GM12878 (cell line): ENCODE data around the gene SET. TPM values are rescaled to one million over a fixed set of nuclear protein-coding genes. Genes with fewer than 3 reads are reported as not detected.

Experiments
- ATF3 ChIP-seq: IDR thresholded peaks from 2 replicates; pipeline ENCODE4 v1.6.1; 2011; ENCODE audit warnings: low read depth, mild to moderate bottlenecking, low read length, moderate library complexity, borderline replicate concordance; ENCODE audit errors: extremely low read depth
- BCLAF1 ChIP-seq: fragments of 450-650 bp; IDR thresholded peaks from 2 replicates; pipeline ENCODE4 v1.6.1; 2017; ENCODE audit warnings: antibody characterized with exemption, mild to moderate bottlenecking, moderate library complexity
- CEBPZ ChIP-seq: fragments of 150-350 bp; IDR thresholded peaks from 2 replicates; pipeline ENCODE4 v1.6.1; 2016; ENCODE audit warnings: low read depth, low read length
- CHD1 ChIP-seq: IDR thresholded peaks from 2 replicates; pipeline ENCODE4 v1.6.1; 2012; ENCODE audit warnings: low read depth, low read length, improper control_type of control experiment
- CHD2 ChIP-seq: IDR thresholded peaks from 2 replicates; pipeline ENCODE4 v1.6.1; 2011; ENCODE audit warnings: low read depth, low read length, improper control_type of control experiment, borderline replicate concordance
- IRF3 ChIP-seq: fragments of 450-650 bp; IDR thresholded peaks from 2 replicates; pipeline ENCODE4 v1.6.1; 2014; ENCODE audit warnings: mild to moderate bottlenecking
- MEF2A ChIP-seq: IDR thresholded peaks from 2 replicates; pipeline ENCODE4 v1.6.1; 2011; ENCODE audit warnings: low read depth, mild to moderate bottlenecking, low read length, moderate library complexity; ENCODE audit not compliant: insufficient read depth
- MYB ChIP-seq: fragments of 150-350 bp; IDR thresholded peaks from 2 replicates; pipeline ENCODE4 v1.6.1; 2014; ENCODE audit warnings: mild to moderate bottlenecking, low read depth, low read length, borderline replicate concordance
- PRDM15 ChIP-seq: fragments of 450-650 bp; formaldehyde crosslinking; IDR thresholded peaks from 2 replicates; pipeline ENCODE4 v1.4.0; 2020; ENCODE audit warnings: mild to moderate bottlenecking, moderate library complexity
- RELA ChIP-seq: fragments of 450-650 bp; IDR thresholded peaks from 2 replicates; pipeline ENCODE4 v1.8.0; 2014; ENCODE audit warnings: borderline replicate concordance; ENCODE audit not compliant: partially characterized antibody
- SIN3A ChIP-seq: IDR thresholded peaks from 2 replicates; pipeline ENCODE4 v1.6.1; 2012; ENCODE audit warnings: low read depth, low read length, improper control_type of control experiment
- STAT3 ChIP-seq: IDR thresholded peaks from 2 replicates; pipeline ENCODE4 v1.6.1; 2011; ENCODE audit warnings: low read depth, low read length, improper control_type of control experiment
- TARDBP ChIP-seq: IDR thresholded peaks from 2 replicates; pipeline ENCODE4 v1.6.1; 2016; ENCODE audit warnings: borderline replicate concordance
- TCF12 ChIP-seq: IDR thresholded peaks from 2 replicates; pipeline ENCODE4 v1.6.1; 2011; ENCODE audit warnings: low read depth, mild to moderate bottlenecking, low read length
- USF1 ChIP-seq: IDR thresholded peaks from 2 replicates; pipeline ENCODE4 v1.6.1; 2011; ENCODE audit warnings: borderline replicate concordance, low read depth, mild to moderate bottlenecking, moderate library complexity, mixed read lengths, low read length; ENCODE audit not compliant: insufficient read depth; ENCODE audit errors: extremely low read length
- polyA plus RNA-seq, 11 experiments: library from polyadenylated mRNA; depleted of rRNA in 4 of 11; unstranded in 6 of 11; stranded (reverse) in 5 of 11; fragments of >200 nt; fragmentation: Nextera tagmentation in 4 of 11; fragmentation: Illumina TruSeq in 1 of 11; extraction: Ambion mirVana in 4 of 11; extraction: Trizol in 1 of 11; gene quantifications; 1 replicate in 1 of 11; 2 replicates in 10 of 11; pipeline versions ENCODE4 v1.2.1 to v1.2.3, GENCODE V29; 2011 to 2016; ENCODE audit warnings: inconsistent platforms in 2 of 11, missing spikeins in 2 of 11, low read depth in 1 of 11
- total RNA-seq, 4 experiments: library from RNA; depleted of rRNA in 3 of 4; stranded (reverse); fragments of >200 nt in 3 of 4; fragmentation: Illumina TruSeq in 1 of 4; extraction: Trizol in 1 of 4; gene quantifications; 2 replicates each; pipeline versions ENCODE4 v1.2.1 to v1.2.3, GENCODE V29; 2013 to 2021

SET gene
- total and polyA plus RNA-seq, 10 of the 15 experiments (the other 5 are each of a cell fraction or from before 2014, with no cell fraction given): 284 to 706 (median 445) TPM

- no peak for TF ChIP-seq CEBPZ
- no peak for TF ChIP-seq MYB
- no peak for TF ChIP-seq PRDM15 (CRISPR knock-in tag)
- TF ChIP-seq TARDBP: peak; percentile 42; the same call in 1 of the 2 replicates
- no peak for TF ChIP-seq STAT3
- 0 out of 2 replicates have a peak, but pooled peaks have one; percentile 56 for TF ChIP-seq CHD1
- TF ChIP-seq MEF2A: no peak
- no peak for TF ChIP-seq ATF3
- peak; percentile 78 for TF ChIP-seq IRF3
- TF ChIP-seq USF1: no peak
- no peak for TF ChIP-seq BCLAF1
- no peak for TF ChIP-seq SIN3A
- TF ChIP-seq CHD2: peak; percentile 74; the same call in 1 of the 2 replicates
- 0 out of 2 replicates have a peak, but pooled peaks have one; percentile 50 for TF ChIP-seq TCF12
- TF ChIP-seq RELA: no peak
These were observed 35.1 kb downstream of the SET start, which contains the start of gene ZDHHC12 (continued) for GRCh38 chr9:128723866-128724743.
